DMS 273 (cell line): ENCODE results near the gene CRIM1.

Experiments used
- DNase-seq: peaks from one replicate; lab custom pipeline; 2025; ENCODE audit not compliant: unreplicated experiment; lab: John Stamatoyannopoulos, UW

The CRIM1 gene

DNA sequence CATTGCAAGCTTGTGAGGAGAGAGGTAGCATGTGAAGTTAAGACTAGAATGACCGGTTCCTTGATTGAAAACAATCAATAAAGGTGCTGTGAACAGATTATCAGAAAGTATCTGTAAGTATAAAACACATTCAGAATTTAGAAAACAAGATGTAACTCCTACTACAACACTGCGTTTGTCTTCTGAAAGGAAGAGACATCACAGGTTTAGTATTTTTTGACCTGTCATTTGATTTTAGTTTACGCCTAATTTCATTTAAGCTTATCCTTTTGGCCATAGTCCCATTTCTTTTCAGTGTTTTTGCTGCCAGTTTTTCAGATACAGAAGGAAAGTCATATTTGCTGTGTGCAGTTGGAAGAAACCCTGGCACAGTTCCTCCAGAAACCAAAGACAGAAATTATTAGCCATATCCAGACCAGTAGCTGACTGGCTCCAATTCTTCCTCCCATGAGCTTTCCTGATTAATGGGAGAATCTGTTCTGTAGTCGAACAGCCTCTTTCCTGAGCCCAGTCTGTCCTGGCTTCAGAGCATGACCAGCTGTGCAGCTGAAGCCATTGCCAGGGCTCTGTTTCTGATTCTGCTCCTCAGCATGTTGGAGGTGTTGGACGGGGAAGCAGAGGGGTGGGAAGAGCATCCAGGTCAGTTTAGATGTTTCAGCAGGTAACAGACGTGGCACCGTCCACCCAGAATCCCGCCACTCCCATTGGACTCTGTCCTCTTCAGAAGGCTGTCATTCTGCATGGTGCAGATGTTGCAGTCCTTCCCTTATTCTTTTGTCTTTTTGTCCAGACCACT lies 61.0 kb downstream of the CRIM1 start:
- peak; percentile 16 for DNase-seq

DNA sequence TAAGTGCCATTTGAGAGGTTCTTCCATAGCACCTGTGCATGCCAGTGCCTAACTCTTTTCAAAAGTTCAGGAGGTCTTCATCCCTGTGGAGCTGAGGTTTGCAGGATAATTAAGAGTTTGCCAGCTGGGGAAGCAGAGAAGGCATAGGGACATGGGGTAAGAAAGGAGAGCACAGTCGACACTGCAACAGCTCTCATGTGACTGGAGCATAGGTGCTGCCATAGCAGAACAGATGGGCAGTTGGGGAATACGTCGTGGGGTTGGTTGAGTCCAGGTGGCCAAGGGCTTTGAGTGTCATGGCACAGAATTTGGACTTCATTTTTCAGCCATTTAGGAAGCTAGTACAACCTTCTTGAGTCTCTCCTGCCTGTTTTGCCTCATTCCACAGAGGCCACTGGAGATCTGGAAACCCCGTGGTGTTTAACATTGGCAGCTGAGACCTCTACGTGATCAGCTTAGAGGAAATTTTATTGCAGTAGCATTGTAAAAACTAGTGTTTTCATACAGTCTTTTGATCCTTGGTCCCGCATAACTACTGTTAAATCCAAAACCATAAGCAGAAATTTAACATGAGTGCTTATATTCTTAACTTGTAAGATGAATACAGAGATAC lies 65.1 kb downstream of the CRIM1 start:
- DNase-seq, result peak; percentile 38

DNA sequence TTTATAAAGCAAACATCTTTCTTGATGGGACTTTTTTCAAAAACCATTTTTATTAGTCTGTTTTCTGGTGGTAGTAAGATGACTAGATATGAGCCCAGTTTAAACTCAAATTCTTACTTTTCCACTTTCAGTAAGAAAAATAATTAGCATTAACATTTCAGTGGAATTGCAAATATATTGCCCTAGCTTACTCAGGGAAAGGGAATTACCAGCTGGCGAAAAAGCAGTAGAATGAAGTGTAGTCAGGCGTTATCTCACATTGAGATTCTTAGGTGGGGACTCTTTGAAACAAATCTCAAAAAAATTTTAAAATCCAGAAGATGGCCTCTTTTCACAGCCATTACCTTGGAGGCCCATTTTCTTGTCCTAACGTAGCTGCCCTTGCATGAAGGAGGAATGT lies 65.8 kb downstream of the CRIM1 start:
- no peak for DNase-seq

DNA sequence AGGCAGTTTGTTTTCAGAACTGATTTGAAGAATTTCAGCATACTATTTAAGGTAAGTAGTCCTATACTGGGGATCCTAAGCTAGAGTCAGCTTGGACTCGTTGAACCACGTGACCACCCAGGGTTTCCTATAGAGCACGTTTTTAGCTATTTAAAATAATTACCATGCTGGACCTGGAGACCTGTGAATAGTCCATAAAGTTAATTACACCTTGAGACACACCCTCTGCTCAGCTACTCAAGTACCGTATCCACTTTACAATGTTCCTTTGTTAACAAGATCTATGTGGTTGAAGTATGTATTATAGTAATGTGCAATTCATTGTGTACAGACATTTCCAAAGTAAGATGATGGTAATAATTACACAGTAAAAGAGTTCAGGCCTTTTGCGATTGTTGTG lies 67.6 kb downstream of the CRIM1 start:
- DNase-seq, result no peak

DNA sequence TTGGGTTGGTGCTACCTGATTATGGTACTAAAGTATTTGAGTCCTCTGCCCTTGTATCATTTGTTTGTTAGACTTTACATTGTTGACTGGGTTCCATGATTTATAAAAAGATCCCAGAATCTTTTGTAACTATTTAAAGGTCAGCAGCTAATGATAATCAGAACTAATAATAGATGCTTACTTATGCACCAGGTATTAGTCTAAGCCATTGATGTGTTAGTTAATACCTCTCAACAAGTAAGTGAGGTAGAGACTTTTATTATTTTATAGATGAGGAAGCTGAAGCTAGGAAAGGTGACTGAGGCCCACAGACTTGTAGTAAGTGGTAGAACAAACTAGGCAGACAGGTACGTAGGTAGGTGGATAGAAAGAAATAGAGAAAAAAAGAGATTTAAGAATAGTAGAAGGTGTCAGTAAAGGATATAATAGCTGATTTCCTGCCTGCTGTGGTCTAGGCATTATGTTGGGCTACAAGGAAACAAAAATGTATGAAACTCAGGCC lies 68.1 kb downstream of the CRIM1 start:
- no peak for DNase-seq

DNA sequence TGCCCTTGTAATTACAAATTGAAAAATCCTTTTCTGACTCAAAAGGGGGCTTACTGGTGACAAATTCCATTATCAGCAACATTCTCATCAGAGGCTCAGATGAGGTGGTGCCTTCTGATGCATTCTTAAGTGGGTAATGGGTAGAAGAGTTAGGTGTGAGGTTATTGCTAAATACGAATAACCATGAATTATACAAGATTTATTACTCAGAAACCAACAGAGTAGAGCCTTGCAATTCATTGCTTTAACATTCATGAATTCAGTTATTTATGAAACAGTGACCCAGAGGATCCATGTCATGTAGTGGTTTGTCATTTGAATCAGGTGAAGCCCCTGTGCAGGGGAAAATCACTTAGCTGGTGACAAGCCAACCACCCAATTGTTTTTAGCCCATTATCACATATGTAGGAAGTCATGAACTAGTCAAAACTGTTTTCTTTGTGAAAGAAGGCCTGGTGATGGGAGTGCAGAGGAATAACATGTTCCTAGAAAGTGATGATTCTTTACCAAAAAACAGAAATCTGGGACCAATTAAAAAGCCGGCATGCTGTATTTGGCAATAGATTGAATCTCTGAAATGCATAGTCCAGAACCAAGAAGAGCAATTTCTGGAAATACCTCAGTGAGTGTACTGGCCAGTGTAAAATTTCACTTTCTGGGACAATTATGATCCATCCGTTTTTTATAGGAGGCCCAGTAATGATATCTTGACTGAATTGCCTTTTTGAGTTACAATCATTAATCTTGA lies 70.2 kb downstream of the CRIM1 start:
- DNase-seq, result no peak

DNA sequence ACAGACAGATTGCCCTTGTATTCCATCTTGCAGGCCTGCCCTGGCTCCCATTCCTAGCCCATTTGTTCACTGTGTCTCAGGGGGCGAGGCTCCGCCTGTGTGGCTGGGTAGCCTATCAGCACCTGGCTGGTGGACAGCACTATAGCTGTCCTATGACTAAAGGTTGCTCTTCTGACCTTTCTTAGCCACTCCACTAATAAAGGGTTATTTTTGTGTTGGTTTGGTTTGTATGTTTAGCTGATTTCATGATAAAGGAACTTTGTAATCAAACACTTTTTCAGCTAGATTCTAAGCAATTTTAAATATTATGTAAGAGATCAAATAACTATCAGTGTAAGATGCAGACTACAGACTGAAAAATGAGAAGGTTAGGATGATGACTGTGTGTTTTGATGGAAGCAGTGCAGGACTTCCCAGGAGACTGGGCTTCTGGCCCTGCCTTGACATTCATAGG lies 72.2 kb downstream of the CRIM1 start:
- DNase-seq, result no peak

DNA sequence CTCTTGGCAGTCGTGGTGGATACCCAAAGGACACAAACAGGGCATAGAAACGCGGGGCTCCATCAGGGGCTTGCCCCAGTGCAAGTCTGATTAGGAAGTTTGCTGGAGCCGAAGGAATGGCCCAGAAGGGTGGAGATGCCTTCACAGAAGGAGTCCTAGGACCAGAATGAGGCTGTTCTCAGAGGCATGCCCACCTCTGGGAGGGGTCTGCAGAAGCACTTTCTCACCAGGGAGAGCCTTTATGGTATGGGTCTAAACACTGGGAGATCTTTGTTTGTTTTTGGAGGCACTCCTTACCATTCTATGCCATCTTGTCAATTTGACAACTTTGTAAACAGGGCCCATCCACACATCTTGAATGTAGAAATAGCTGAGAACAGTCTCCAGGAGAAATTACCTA lies 75.0 kb downstream of the CRIM1 start:
- DNase-seq, result no peak

DNA sequence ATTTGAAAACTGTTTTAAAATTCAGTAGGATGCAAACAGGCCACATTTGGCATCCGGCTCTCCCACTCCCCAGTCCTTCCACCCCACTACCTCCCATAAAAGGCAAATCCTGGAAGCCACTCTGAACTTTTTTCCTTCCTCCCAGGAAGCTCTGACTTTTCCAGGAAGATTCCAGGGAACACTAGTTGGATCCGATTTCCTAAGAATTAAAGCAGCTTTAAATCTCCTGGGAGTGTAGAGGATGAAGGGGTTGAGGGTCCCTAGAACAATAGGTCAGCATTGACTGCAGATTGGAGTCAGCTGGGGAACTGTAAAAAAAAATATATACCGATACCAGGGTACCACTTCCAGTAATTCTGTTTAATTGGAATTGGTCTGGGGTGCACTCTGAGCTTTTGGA lies 76.9 kb downstream of the CRIM1 start:
- DNase-seq, result no peak

DNA sequence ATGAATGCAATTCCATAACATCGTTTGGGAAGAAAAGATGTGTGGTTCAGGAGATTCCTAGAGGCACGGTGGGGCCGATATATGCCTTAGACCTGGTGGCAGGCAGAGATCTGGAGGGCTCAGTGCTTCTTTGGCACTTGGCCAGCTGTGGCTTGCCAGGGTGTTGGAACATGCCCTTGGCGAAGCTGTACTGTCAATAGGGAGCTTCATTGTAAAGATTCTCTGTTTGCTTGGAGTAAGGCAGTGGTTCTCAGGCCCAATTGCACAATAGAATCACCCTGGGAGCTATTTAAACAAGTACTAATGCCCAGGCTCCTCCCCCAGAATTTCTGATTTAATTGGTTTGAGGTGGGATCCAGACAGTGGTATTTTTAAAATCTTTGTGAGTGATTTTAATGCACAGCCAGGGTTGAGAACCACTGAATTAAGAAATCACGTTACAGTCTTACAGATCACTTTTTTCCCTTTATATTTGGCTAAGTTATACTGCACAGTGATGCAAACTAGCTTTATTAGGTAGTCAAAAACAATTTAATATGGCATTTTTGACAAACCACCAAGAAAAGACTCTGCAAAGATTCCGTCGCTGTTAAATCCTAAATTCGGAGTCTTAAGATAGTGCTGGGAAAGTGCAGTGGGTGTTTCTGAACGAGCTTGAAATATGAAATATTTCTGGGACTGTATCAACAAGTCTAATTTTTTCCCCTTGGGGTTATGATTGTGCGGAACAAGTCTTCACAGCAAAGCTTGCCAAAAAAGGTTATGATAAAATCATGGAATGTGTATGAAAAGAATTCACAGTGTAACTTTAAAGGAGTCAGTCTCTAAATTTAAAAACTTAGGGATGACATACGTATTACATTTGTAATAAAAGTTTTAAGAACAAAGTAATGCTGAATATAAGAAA lies 78.0 kb downstream of the CRIM1 start:
- DNase-seq, result peak; percentile 29

DNA sequence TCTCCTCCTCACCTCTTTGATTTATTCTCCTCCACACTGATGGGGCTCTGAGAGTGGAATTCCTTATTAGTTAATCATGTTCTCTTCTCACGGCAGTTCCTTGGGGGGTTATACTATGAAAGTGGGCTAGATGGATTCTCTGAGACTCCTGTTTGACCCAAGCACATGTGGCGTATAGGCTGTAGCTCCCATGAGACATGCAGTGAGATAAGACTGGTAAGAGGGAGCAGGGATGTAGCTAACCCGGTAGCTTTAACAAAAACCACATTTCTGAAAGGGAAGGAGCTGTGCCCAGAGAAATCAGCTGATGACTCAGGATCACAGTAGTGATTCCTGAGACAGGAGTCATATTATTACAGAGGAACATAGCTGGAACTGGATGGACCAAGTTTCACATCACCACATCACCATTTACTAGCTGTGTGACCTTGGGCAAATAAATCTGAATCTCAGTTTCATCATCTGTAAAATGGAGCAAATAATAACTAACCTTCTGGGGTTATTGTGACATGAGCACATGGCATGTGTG lies 82.9 kb downstream of the CRIM1 start:
- no peak for DNase-seq

DNA sequence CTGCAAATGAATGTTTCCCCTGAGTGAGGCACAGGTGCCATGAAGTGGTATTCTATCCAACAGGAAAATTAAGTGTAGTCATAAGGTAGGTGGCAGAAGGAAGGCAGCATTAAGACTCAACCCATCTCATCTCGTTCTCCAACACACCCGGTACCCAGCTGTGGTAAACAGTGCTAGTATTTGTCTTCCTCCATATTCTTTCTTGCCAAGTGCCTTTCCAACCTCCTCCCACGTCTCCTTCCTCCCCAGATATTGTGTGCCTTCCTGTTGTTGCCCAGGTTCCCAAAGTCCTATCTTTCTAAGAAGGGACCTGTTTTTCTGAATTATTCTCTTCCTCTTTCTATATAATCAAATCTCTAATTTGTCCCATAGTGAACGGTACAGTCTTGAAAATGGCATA lies 83.5 kb downstream of the CRIM1 start:
- no peak for DNase-seq

DNA sequence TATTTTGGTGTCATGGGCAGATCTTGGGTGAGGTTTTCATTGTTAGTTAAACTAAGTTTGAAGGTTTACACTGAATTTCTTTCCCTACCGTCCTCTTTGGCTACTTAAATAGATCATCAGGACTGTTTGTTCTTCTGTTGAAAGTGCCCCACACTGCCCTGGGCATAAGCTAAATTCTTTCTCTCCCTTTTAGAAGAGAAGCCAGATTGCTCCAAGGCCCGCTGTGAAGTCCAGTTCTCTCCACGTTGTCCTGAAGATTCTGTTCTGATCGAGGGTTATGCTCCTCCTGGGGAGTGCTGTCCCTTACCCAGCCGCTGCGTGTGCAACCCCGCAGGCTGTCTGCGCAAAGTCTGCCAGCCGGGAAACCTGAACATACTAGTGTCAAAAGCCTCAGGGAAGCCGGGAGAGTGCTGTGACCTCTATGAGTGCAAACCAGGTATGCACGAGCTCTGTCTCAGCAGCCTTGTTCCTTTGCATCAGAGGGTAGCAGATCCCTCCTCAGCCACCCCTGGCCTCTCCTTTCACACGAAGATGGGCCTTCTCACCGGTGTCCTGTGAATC lies 85.6 kb downstream of the CRIM1 start:
- DNase-seq, result no peak

DNA sequence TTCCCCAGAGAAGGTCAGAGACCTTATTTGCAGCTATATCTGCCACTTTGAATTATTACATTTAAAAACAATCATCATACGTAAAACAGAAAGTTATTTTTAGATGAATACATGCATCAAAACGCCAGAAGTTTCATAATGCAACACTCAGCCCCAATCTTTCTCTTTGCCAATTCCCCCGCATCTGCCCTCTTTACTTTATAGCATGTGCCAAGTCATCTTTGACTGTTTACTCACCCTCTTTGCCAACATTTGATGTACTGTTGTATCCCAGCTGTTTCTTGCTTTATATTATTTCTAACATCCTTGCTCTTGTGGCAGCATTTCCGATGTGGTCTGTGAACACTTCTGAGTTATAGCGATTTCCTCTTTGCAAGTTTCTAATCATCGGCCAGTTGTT lies 86.2 kb downstream of the CRIM1 start:
- no peak for DNase-seq

DNA sequence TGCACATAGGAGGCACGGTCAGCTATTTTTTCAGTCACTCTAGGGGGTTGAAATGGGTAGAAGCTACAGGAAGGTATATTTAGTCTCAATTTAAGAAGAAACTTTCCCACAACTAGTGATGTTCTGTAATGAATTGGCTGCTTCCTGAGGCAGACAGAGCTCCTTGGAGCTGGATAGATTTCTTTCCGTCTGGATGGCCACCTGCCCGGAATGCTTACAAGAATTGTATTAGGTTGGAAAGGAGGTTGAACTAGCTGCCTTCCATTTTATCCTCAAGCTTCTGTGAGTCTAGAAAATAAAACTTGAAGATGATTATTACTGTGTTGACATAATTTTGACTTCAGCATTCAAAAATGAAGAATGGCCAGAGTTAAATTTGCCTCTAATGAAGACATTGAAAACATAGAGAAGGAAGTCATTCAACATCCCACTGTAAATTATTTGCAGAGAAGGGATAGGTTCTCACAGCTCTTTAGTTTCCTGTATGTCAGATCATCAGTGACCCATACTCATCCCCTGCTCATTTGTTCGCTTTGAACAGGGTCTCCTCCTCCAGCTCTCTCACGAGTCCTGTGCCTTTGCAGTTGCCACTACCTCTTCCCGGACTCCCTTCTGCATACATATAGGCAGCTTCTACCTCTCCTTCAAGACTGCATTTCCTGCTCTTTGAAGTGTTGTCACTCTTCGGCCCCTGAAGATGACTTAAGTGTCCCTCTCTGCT lies 88.8 kb downstream of the CRIM1 start:
- DNase-seq, result no peak

DNA sequence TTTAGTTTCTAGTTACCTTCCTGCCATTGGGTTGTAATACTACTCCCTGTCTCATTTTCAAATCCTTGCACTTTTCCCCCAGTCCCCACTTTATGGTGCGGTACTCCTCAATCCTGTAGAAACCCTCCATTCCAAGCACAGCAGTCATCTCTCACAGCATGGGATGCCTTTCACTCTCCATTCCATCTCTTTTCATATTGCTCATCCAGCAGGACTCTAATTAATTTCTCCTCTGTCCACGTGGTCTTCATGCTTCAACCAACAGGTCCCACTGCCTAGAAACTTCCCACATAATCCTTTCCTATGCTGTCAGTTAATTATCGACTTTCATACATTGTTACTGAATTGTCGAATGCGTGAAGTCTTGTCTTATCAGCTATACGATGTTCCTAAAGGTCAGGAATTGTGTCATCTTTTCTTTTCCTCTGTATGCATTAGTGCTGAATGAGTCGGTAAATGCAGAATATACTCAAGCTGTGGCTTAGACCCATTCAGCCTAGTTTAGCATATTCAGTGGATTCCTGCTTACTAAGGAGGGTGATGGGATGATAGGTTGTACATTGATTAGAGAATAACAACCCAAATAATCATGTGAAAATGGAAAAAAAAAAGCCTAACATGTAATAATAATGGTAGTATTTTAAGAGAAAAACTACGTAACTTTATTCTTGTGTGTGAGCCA lies 89.7 kb downstream of the CRIM1 start:
- DNase-seq, result no peak

DNA sequence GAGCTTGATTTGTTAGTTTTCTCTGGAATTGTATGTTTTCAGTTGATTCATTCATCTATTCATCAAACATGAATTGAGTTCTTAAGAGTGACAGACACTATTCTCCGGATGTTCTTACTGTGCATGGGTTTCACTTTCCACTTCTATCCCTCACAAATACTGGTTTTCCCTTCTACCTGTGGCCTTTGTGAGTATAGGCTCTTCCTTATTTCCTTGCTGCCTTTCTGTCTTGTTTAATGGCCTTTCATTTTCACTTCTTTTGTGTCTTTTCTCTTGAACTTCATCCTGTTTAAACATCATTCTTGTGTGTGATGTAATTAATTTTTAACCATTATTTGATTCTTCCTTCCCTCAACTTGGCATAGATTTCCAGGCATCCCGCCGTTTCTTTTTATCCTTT lies 90.7 kb downstream of the CRIM1 start:
- DNase-seq, result no peak

DNA sequence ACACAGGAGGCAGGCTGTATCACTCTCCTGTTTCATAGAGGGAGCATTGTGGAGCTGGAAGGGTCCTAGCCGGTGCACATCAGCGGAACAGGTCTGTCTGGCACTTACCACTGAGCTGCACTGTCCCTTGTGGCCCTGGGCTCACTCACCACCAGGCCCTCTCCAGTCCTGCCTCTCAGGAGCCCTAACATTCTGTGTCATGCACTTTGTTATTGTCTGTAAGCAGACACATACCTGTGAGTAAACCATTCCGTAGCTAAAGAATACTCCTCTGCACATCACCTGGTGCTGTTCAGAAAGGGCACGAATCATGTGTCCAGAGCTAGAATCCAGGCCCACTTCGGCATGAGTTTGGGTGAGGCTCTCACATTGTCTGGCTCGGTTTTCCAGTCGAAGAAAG lies 93.6 kb downstream of the CRIM1 start:
- no peak for DNase-seq

DNA sequence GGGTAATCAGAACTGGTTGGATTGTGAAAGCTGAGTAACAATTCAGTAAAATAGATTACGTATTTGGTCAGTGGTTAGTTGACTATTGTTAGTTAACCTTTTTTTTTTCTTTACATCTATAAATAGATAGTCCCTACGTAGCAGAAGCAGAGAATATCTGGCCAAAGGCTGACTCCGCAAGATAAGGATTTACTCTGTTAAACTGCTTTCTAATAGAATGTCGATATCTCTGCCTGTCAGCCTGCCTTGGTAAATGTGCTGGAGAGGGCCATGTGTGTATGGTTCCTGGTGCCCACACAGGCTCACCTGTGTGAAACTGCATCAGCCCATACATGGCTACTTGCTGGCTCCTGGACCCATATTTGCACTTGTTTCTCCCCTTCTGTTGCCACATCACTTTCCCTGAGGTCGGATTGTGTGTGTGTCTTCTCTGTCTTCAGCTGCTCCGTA lies 94.4 kb downstream of the CRIM1 start:
- DNase-seq, result no peak
